Measurements from ENCODE around the gene TRIP10.
A peak's percentile ranks its signal among the peaks of the same experiment; 100 is the strongest.

DNA sequence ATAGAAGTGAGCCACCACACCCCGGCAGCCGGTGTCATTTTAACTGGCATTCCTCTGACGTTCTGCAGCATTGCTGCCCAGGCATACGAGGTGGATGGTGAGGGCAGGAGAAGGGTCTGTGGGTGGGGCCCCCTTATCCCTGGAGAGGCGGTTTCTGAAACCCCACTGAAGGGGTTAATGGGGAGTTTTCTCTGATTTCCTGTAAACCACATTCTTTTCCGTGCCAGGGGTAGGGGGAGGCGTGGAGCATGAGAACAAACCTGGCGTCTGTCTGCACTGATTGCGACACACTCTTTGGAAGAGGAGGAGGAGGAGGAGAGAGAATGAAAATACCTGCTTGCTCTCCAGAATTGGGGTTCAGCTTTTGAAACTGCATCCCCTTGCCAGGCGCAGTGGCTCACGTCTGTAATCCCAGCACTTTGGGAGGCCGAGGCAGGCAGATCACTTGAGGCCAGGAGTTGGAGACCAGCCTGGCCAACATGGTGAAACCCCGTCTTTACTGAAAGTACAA lies 16.3 kb upstream of the TRIP10 start:
- TF ChIP-seq POLR2A (IDR thresholded peaks at IDR 0.05) (no peak), POLR2AphosphoS5 (IDR thresholded peaks at IDR 0.05) (peak; percentile 20 to 74 (median 49))
